H9 (cell line): ENCODE data around the gene ATL1. TPM values are rescaled to one million over a fixed set of nuclear protein-coding genes. Genes with fewer than 3 reads are reported as not detected.

Source experiments
- DNase-seq: peaks from one replicate; pipeline ENCODE4 v3.0.0-alpha.2; 2017
- H2AFZ ChIP-seq: one replicate; pipeline ENCODE4 v1.6.1; 2013; ENCODE audit warnings: mild to moderate bottlenecking, low read length, control low read depth, moderate library complexity
- H2AK5ac ChIP-seq: 2 replicates; pipeline ENCODE4 v1.6.1; 2013; ENCODE audit warnings: low read length, control low read depth, mixed read lengths; ENCODE audit not compliant: insufficient read length
- H2BK120ac ChIP-seq: one replicate; pipeline ENCODE4 v1.6.1; 2013; ENCODE audit warnings: low read depth, mild to moderate bottlenecking, low read length, control low read depth, inconsistent platforms; ENCODE audit not compliant: poor library complexity, severe bottlenecking
- H2BK12ac ChIP-seq: 2 replicates; pipeline ENCODE4 v1.6.1; 2013; ENCODE audit warnings: low read length, control low read depth, mixed read lengths, low read depth; ENCODE audit not compliant: insufficient read length
- H2BK15ac ChIP-seq: 2 replicates; pipeline ENCODE4 v1.6.1; 2013; ENCODE audit warnings: low read depth, low read length, control low read depth
- H2BK20ac ChIP-seq: one replicate; pipeline ENCODE4 v1.6.1; 2013; ENCODE audit warnings: low read depth, mild to moderate bottlenecking, low read length, control low read depth, inconsistent platforms; ENCODE audit not compliant: poor library complexity, severe bottlenecking
- H2BK5ac ChIP-seq: 2 replicates; pipeline ENCODE4 v1.6.1; 2013; ENCODE audit warnings: low read length, control low read depth, mixed read lengths; ENCODE audit not compliant: insufficient read length
- H3K14ac ChIP-seq: 2 replicates; pipeline ENCODE4 v1.6.1; 2013; ENCODE audit warnings: low read length, control low read depth; ENCODE audit not compliant: insufficient read depth
- H3K18ac ChIP-seq: 2 replicates; pipeline ENCODE4 v1.6.1; 2013; ENCODE audit warnings: low read depth, mild to moderate bottlenecking, mixed read lengths, low read length, control low read depth; ENCODE audit not compliant: insufficient read length
- H3K23ac ChIP-seq: 2 replicates; pipeline ENCODE4 v1.6.1; 2013; ENCODE audit warnings: low read length, control low read depth, mixed read lengths, low read depth; ENCODE audit not compliant: insufficient read length
- H3K23me2 ChIP-seq: 2 replicates; pipeline ENCODE4 v1.6.1; 2013; ENCODE audit warnings: low read depth, mild to moderate bottlenecking, mixed read lengths, low read length, control low read depth; ENCODE audit not compliant: insufficient read length, poor library complexity, severe bottlenecking
- H3K27ac ChIP-seq: 2 replicates; pipeline ENCODE4 v1.5.1; 2013; ENCODE audit warnings: low read length, control low read depth, mixed read lengths, low read depth; ENCODE audit not compliant: insufficient read length
- H3K27me3 ChIP-seq: 2 replicates; pipeline ENCODE4 v1.6.1; 2013; ENCODE audit warnings: low read length, control low read depth, inconsistent platforms; ENCODE audit not compliant: insufficient read depth
- H3K4ac ChIP-seq: 2 replicates; pipeline ENCODE4 v1.6.1; 2013; ENCODE audit warnings: low read depth, mild to moderate bottlenecking, control low read depth, inconsistent platforms, low read length, moderate library complexity
- H3K4me1 ChIP-seq: 2 replicates; pipeline ENCODE4 v1.6.1; 2013; ENCODE audit warnings: low read length, control low read depth, inconsistent platforms; ENCODE audit not compliant: insufficient read depth
- H3K4me2 ChIP-seq: 2 replicates; pipeline ENCODE4 v1.6.1; 2013; ENCODE audit warnings: low read length, control low read depth, mixed read lengths; ENCODE audit not compliant: insufficient read length, insufficient read depth
- H3K56ac ChIP-seq: 2 replicates; pipeline ENCODE4 v1.6.1; 2013; ENCODE audit warnings: low read depth, mild to moderate bottlenecking, mixed read lengths, low read length, control low read depth; ENCODE audit not compliant: insufficient read length
- H3K79me1 ChIP-seq: 2 replicates; pipeline ENCODE4 v1.6.1; 2013; ENCODE audit warnings: low read depth, mild to moderate bottlenecking, moderate library complexity, low read length, control low read depth, inconsistent platforms; ENCODE audit not compliant: insufficient read depth, poor library complexity, severe bottlenecking
- H3K79me2 ChIP-seq: 2 replicates; pipeline ENCODE4 v1.6.1; 2013; ENCODE audit warnings: low read length, control low read depth, inconsistent platforms; ENCODE audit not compliant: insufficient read depth
- H3K9ac ChIP-seq: 2 replicates; pipeline ENCODE4 v1.6.1; 2013; ENCODE audit warnings: low read length, control low read depth, mixed read lengths; ENCODE audit not compliant: insufficient read length; ENCODE audit errors: extremely low read depth
- H3K9me3 ChIP-seq: one replicate; pipeline ENCODE4 v1.6.1; 2013; ENCODE audit warnings: low read depth, low read length, inconsistent platforms; ENCODE audit not compliant: control insufficient read depth
- H3T11ph ChIP-seq: one replicate; pipeline ENCODE4 v1.6.1; 2013; ENCODE audit warnings: mild to moderate bottlenecking, low read length, control low read depth, inconsistent platforms
- H4K20me1 ChIP-seq: one replicate; pipeline ENCODE4 v1.6.1; 2013; ENCODE audit not compliant: control insufficient read depth, insufficient read length, insufficient read depth
- H4K5ac ChIP-seq: 2 replicates; pipeline ENCODE4 v1.6.1; 2013; ENCODE audit warnings: low read depth, mild to moderate bottlenecking, mixed read lengths, low read length, control low read depth; ENCODE audit not compliant: insufficient read length
- H4K8ac ChIP-seq: replicated peaks from 2 replicates; pipeline ENCODE4 v1.6.1; 2013; ENCODE audit warnings: low read length, control low read depth, mixed read lengths, low read depth; ENCODE audit not compliant: insufficient read length
- H4K91ac ChIP-seq: 2 replicates; pipeline ENCODE4 v1.6.1; 2013; ENCODE audit warnings: low read depth, mild to moderate bottlenecking, moderate library complexity, mixed read lengths, low read length, control low read depth; ENCODE audit not compliant: insufficient read length
- H3K27ac Mint-ChIP-seq, 3 experiments: 2 replicates in 2 of 3; 3 replicates in 1 of 3; pipeline ENCODE4 v1.8.0; 2020 to 2021; ENCODE audit warnings: mixed read lengths in 3 of 3, mild to moderate bottlenecking in 1 of 3, moderate library complexity in 1 of 3
- H3K27me3 Mint-ChIP-seq: 2 replicates; pipeline ENCODE4 v1.8.0; 2021; ENCODE audit warnings: low read depth, mild to moderate bottlenecking, moderate library complexity, mixed read lengths
- H3K36me3 Mint-ChIP-seq, 3 experiments: 2 replicates in 2 of 3; 3 replicates in 1 of 3; pipeline ENCODE4 v1.8.0; 2020 to 2021; ENCODE audit warnings: low read depth in 3 of 3, mixed read lengths in 3 of 3; ENCODE audit not compliant: insufficient read depth in 1 of 3
- H3K4me1 Mint-ChIP-seq, 2 experiments: 2 replicates each; pipeline ENCODE4 v1.8.0; 2020; ENCODE audit warnings: mixed read lengths in 2 of 2
- H3K4me3 Mint-ChIP-seq, 2 experiments: 2 replicates in 1 of 2; 3 replicates in 1 of 2; pipeline ENCODE4 v1.8.0; 2020 to 2021; ENCODE audit warnings: mild to moderate bottlenecking in 2 of 2, mixed read lengths in 2 of 2, moderate library complexity in 1 of 2
- H3K9me3 Mint-ChIP-seq, 2 experiments: 2 replicates in 1 of 2; 3 replicates in 1 of 2; pipeline ENCODE4 v1.8.0; 2020; ENCODE audit warnings: mild to moderate bottlenecking in 2 of 2, mixed read lengths in 2 of 2, moderate library complexity in 1 of 2
- CTCF ChIP-seq: fragments of 200-600 bp; sonication (generic); conservative IDR thresholded peaks from 3 replicates; pipeline ENCODE4 v1.8.0; 2021; ENCODE audit warnings: antibody characterized with exemption, mild to moderate bottlenecking
- WGBS: extraction: QIAGEN DNeasy Blood & Tissue Kit; methylation state at CpG from one replicate; pipeline ENCODE4 v1.1.7; 2013; ENCODE audit warnings: missing lambda C conversion rate, low lambda C conversion rate, mixed read lengths; ENCODE audit not compliant: insufficient read length; ENCODE audit errors: extremely low coverage; 5-methylcytosine and 5-hydroxymethylcytosine counted together
- total RNA-seq: library from RNA; stranded (reverse); gene quantifications from 2 replicates; pipeline ENCODE4 v1.2.1, GENCODE V29; 2021

The ATL1 gene
- total RNA-seq, 1 experiment from 2014 or later = 3.0 TPM

- peaks cover 12 to 21% of the 10 kb centered on the region in 2 experiments for H3K4me1 Mint-ChIP-seq
- Histone ChIP-seq H3K79me2 (peaks cover 12% of the 10 kb centered on the region; the same call in 1 of the 2 replicates), H2BK15ac (no peak overlapping the region), H2BK120ac (no peak overlapping the region), H4K20me1 (no peaks in the 10 kb centered on the region), H3K9me3 (no peaks in the 10 kb centered on the region), H2AK5ac (no peak overlapping the region), H3K56ac (no peak overlapping the region), H3K9ac (peak overlapping the region; percentile 48), H3T11ph (no peak overlapping the region), H4K8ac (no peak overlapping the region), H2BK5ac (no peak overlapping the region), H3K79me1 (no peaks in the 10 kb centered on the region), H3K14ac (peak overlapping the region; percentile 97), H3K4ac (no peak overlapping the region), H3K4me2 (peak overlapping the region; percentile 77), H4K91ac (no peak overlapping the region), H2BK20ac (no peak overlapping the region), H2AFZ (no peak overlapping the region), H3K18ac (no peak overlapping the region), H3K27me3 (no peaks in the 10 kb centered on the region), H3K4me1 (peaks cover 9% of the 10 kb centered on the region), H3K27ac (peak overlapping the region; percentile 91), H3K23ac (no peak overlapping the region), H2BK12ac (no peak overlapping the region), H3K23me2 (no peaks in the 10 kb centered on the region), H4K5ac (no peak overlapping the region)
- peaks cover 20 to 21% (median 20%) of the 10 kb centered on the region in 3 experiments for H3K36me3 Mint-ChIP-seq
- WGBS = no CpG with 5 or more reads among the region's 25 CpGs
- H3K4me3 Mint-ChIP-seq = no peak overlapping the region; a peak in 1 of 5 replicates
- peak; percentile 25; the same call in 1 of the 3 replicates for TF ChIP-seq CTCF
- peak overlapping the region; percentile 96 to 98 (median 97) for H3K27ac Mint-ChIP-seq
- DNase-seq = peak; percentile 58
- H3K9me3 Mint-ChIP-seq = no peaks in the 10 kb centered on the region; a peak in 1 of 5 replicates
- no peaks in the 10 kb centered on the region for H3K27me3 Mint-ChIP-seq
Observed at GRCh38 chr14:50667684-50667995, 107.7 kb downstream of the ATL1 start.
